ENCODE data around the gene CCBE1.

DNA sequence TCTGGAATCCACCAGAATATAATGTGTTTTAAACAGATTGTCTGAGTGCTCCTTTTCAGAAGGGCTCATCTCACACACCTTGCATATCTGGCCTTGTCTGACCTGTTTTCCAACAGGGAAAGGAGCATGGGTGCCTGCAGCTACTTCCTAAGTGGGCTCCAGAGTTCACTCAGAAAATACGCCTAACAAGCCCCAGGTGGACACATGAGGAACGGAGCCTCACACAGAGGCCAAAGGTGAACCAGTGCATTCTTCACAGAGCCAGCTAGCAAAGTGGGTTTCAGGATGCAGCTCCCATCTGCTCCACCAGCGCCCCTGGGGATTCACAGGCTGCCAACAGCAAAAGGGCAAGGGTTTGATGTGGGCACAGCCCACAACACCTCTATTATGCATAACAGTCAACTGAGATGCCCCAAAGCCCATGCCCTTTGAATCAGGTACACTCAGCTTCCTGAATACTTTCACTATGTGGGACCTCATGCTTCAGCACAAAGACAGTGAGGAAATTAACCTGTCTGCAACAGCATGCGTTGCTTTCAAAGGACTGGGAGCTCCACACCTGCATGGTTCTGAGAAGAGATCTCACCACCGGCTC, 86.6 kb downstream of the CCBE1 start:
- no peak for TF ChIP-seq POLR2A (IDR thresholded peaks at IDR 0.05; ENCODE audit: low read length)
- TF ChIP-seq GATA1 (IDR thresholded peaks at IDR 0.05; ENCODE audit: low read depth, low read length): no peak

Measured in erythroblast (primary cell).